Mammary epithelial cell (primary cell): ENCODE data around the gene CABP2.

ENCODE experiments used
- EZH2 ChIP-seq: IDR thresholded peaks from 2 replicates; pipeline ENCODE4 v1.6.1; 2012; ENCODE audit warnings: low read length, inconsistent platforms, borderline replicate concordance
- TF ChIP-seq, protein P1 (sequence below), 2 donors: IDR thresholded peaks in 1 of 2; conservative IDR thresholded peaks in 1 of 2; 2 replicates each; pipeline ENCODE4 v1.5.1; 2011 to 2012; ENCODE audit warnings: inconsistent platforms in 2 of 2, low read length in 2 of 2, mild to moderate bottlenecking in 2 of 2, control low read depth in 1 of 2, low read depth in 1 of 2; ENCODE audit not compliant: insufficient read depth in 1 of 2; ENCODE audit errors: extremely low read depth in 1 of 2

DNA sequence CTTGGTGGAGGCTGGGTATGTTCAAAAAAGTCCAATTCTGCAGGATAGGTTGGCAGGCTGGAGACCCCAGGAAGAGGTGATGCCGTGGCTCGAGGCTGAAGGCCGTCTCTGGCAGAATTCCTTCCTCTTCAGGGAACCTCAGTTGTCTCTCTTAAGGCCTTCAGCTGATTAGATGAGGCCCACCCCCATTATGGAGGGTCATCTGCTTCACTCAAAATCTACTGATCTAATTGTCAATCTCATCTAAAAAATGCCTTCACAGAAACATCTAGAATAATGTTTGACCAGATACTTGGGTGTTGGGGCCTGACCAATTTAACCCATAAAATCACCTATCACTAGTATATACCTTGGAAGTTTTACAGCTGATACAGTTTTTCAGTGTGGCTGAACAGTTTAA, 33.0 kb upstream of the CABP2 start:
- TF ChIP-seq, protein P1, sequence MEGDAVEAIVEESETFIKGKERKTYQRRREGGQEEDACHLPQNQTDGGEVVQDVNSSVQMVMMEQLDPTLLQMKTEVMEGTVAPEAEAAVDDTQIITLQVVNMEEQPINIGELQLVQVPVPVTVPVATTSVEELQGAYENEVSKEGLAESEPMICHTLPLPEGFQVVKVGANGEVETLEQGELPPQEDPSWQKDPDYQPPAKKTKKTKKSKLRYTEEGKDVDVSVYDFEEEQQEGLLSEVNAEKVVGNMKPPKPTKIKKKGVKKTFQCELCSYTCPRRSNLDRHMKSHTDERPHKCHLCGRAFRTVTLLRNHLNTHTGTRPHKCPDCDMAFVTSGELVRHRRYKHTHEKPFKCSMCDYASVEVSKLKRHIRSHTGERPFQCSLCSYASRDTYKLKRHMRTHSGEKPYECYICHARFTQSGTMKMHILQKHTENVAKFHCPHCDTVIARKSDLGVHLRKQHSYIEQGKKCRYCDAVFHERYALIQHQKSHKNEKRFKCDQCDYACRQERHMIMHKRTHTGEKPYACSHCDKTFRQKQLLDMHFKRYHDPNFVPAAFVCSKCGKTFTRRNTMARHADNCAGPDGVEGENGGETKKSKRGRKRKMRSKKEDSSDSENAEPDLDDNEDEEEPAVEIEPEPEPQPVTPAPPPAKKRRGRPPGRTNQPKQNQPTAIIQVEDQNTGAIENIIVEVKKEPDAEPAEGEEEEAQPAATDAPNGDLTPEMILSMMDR (conservative IDR thresholded peaks at IDR 0.05 in 1 of 2, IDR thresholded peaks at IDR 0.05 in 1 of 2; ENCODE audit: extremely low read depth in 1 of 2, insufficient read depth in 1 of 2, low read depth in 1 of 2, low read length in 2 of 2) = no peak
- no peak for TF ChIP-seq EZH2
